Stimulated activated CD4-positive, alpha-beta T cell treated with anti-CD3 and anti-CD28 coated beads, Interleukin-12 subunit alpha, Interleukin-12 subunit beta, amount 100 ng/mL, for 48 hours (primary cell): ENCODE measurements around the gene APLP2.
"Not testable (repeated sequence)": the region's sequence is repeated elsewhere in the genome, so short reads cannot be mapped to it uniquely, and the experiment has no call there.

ENCODE experiments used
- DNase-seq, 3 donors: peaks; one replicate each; pipeline ENCODE4 v3.0.0-alpha.2; 2020; ENCODE audit warnings: low read depth in 2 of 3, low spot score in 1 of 3

The APLP2 gene

DNA sequence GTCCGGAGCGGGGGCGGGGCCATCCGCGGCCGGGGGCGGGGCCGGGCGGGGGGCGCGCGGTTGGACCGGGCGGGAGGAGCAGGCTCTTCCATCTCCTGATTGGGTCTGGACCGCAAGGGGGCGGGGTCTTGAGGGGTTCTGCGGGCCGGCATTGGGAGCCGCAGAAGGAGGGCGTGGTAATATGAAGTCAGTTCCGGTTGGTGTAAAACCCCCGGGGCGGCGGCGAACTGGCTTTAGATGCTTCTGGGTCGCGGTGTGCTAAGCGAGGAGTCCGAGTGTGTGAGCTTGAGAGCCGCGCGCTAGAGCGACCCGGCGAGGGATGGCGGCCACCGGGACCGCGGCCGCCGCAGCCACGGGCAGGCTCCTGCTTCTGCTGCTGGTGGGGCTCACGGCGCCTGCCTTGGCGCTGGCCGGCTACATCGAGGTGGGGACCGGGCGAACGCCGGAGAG, at the start of gene APLP2:
Gene APLP2 (plus strand): TSS at position 236 of the 450 bp plus-strand sequence. CDS start 84 bp downstream, at position 320.
- peak; percentile 91 to 97 (median 95) for DNase-seq

DNA sequence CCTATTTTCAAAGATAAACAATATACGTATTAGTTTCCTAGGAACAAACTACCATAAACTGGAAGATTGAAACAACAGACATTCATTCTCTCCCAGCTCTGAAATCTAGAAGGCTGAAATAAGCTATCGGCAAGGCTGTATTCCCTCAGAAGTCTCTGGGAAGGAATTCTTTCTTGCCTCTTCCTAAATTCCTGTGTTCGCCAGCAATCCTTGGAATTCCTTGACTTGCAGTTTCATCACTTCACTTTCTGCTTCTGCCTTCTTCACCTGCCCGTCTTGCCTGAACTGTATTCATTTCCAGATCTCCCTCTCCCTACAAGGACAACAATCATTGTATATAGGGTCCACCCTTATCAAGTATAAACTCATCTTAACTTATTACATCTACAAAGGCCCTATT, 49.4 kb upstream of the APLP2 start:
- DNase-seq: no peak

DNA sequence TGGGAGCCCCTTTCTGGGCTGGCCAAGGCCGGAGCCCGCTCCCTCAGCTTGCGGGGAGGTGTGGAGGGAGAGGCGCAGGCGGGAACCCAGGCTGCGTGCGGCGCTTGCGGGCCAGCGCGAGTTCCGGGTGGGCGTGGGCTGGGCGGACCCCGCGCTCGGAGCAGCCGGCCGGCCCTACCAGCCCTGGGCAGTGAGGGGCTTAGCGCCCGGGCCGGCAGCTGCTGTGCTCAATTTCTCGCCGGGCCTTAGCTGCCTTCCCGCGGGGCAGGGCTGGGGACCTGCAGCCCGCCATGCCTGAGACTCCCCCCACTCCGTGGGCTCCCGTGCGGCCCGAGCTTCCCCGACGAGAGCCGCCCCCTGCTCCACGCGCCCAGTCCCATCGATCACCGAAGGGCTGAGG, 48.1 kb upstream of the APLP2 start:
- DNase-seq: not testable (repeated sequence)

DNA sequence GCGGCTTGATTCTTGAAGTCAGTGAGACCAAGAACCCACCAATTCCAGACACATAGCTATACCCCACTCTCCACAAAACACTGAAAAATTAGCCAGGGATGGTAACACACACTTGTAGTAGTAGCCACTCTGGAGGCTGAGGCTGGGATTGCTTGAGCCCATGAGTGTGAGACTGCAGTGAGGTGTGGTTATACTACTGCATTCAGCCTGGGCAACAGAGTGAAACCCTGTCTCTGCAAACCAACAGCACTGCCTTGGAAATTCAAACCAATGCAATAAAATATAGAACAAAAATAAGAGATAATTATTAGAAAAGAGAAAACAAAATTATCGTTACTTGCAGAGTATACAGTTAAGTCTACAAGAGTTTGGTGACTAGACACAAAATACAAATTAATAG, 46.9 kb upstream of the APLP2 start:
- no peak for DNase-seq

DNA sequence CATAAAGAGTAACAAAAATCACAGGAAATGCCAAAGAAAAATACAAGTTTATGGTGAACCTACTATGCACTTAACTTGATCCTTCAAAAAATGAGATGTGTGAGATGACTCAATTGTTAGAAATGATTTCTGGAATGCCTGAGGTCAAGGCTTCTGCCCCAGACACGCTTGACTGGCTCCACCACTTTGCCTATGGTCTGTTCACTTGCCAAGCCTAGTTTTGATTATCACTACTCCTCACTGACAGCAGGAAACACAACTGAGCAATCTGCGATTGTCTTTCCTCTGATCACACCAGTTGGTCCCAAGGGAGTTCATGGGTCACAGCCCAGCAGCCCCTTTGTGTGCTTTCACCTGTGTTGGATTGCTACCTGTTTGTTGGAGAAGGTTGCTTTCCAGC, 46.5 kb upstream of the APLP2 start:
- DNase-seq: no peak

- no peak for DNase-seq
Observed at GRCh38 chr11:130024361-130024760, 45.3 kb upstream of the APLP2 start.

DNA sequence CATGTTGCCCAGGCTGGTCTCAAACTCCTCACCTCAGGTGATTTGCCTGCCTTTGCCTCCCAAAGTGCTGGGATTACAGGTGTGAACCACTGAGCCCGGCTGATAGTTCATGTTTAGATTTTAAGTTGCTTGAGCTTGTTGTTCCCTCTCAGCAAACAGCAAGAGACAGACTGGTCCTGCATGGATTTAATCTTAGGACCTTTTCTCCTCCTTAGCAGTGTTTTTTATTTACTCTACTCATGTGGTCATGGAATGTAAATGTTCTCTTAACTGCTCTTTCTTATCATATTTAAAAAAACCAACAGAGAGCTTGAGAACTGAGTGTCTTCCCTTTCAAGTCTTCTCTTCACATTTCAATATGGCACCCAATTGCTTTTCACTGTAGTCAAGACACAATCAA, 44.3 kb upstream of the APLP2 start:
- no peak for DNase-seq

GRCh38 chr11:130029137-130029536, 40.6 kb upstream of the APLP2 start:
- DNase-seq: no peak

DNA sequence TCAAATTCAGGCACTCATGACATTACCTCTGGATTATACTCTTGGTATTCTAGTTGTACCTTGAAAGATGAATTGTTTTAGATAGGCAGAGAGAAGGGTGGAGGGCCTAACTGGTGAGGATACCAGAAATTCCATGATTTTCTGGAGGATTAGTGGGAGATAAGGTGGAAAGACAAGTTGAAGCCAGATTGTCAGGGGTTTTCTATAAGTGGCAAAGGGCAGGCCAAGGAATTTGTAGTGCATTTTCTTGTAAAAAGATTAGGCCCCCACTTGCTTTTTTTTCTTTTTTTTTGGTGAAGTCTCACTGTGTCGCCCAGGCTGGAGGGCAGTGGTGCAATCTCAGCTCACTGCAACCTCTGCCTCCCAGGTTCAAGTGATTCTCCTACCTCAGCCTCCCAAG, 38.6 kb upstream of the APLP2 start:
- no peak for DNase-seq

GRCh38 chr11:130031945-130032344, 37.7 kb upstream of the APLP2 start:
- DNase-seq: no peak

DNA sequence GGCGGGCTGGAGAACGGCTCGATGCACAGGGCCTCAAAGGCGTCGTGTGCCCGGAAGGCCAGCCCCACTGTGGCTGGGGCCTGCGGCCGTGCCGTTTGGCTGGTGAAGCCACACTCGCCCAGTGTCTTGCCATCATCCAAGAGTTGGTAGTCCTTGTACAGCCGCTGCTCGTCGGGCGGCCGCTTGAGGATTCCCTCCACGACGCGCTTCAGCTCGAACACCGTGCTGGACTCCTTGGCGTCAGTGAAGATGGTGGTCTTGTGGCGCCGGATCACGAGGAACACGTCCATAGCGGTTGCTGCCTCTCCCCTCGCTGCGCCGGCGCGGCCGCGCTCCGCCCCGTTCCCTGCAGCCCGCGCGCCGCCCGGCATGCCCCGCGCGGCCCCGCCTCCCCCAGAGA, 36.8 kb upstream of the APLP2 start:
- no peak for DNase-seq

- DNase-seq: no peak
Observed at GRCh38 chr11:130034236-130034635, 35.5 kb upstream of the APLP2 start.

GRCh38 chr11:130037058-130037457, 32.6 kb upstream of the APLP2 start:
- DNase-seq: no peak

- no peak for DNase-seq
Observed at GRCh38 chr11:130037881-130038585, 31.7 kb upstream of the APLP2 start.

DNA sequence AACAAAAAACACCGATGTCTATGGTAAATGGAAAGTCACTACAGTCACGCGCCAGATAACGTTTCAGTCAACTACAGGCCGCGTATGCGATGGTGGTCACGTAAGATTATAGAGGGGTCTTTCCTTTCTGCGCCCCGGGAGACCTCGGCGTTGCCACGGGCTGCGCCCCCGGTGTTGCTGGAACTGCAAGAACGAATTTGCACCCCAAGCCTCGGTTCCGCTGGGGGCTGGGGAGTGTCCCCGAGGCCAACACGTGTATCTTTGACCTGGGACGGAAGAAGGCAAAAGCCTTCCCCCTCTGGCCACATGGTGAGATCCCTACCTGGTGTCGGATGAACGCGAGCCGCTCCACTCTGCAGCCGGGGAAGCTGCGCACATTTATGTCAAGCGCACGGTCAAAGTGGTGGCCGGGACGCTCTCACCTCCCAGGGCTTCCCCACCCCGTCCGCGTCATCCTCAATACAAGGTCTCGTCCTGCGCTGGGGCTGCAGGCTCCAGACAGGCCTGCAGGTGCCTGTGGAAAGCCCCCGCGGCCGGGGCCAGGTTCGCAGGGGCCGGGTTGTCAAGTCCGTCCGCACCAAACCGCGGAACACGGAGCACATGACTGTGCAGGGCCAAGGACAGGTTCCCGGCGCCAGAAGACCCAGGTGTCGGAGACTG, 29.3 kb upstream of the APLP2 start:
- DNase-seq: no peak

DNA sequence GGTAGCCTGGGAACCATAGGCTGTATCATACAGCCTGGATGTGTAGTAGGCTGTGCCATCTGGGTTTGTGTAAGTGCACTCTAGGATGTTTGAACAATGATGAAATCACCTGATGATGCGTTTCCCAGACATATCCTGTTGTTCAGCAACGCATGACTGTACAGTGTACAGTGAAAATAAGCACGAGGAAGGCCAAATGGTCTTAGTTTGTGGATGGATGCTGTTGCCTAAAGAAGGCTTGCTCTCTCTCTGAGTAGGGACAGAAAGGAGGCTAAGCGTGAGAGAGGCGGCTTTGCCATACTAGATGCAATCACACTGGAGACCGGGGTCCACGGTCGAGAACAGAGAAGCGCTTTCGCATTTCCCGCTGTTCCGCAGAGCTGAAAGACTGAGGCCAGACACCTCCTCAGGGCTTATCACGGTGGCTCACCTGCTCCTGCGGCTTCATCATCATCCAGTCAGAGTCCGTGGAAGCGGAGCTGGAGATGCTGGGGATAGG, 27.6 kb upstream of the APLP2 start:
- no peak for DNase-seq

GRCh38 chr11:130043575-130043974, 26.1 kb upstream of the APLP2 start:
- no peak for DNase-seq

DNA sequence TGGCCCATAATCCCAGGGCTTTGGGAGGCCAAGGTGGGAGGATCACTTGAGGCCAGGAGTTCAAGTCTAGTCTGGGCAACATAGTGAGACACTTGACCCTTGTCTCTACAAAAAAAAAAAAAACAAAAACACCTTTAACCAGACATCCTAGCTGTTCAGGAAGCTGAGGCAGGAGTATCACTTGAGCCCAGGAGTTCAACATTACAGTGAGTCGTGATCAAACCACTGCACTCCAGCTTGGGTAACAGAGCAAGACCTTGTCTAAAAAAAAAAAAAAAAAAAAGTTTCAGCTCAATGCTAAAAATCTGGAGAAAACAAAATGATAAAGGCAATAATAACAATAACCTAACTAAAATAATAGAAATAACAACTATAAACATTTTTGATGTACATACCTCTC, 22.6 kb upstream of the APLP2 start:
- DNase-seq: no peak

DNA sequence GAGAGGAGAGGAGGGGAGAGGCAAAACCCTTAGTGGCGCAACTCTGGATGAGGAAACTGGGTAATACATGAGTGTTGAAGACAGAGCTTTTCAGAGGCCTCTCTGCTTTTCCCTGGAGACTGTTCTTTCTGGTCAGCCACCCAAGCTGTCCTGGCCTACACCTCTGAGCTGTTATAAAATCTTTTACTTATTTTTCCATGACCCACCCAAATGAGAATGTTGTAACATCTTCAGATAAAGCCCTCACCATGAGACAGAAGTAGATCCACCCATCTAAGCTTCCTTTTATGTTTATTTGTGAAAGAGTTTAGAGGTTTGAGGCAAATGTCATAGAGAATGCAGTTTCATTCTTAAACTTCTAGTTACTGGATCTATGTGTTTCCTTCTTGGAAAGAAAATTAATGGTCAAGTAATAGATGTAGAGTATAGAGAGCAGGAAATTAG, 20.3 kb upstream of the APLP2 start:
- no peak for DNase-seq

DNA sequence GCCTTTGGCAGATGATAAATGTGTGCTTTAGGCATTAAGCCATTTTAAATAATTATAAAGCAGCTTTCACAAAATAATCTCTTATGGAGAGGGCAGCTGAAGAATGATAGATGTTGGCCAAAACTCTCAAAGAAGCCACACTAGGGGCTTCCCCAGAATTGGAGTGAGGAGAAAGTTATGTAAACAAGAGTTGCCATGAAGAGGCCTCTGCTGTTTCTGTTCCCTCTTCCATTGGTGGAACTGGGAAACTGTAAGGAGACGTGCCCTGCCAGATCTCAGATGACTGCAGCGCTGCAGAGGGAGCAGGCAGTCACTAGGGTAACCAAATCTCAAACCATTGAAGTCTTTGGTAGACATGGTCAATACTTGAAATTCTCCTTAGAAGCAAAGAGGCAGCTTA, 19.4 kb upstream of the APLP2 start:
- DNase-seq: no peak

- DNase-seq: no peak
Observed at GRCh38 chr11:130051082-130051481, 18.6 kb upstream of the APLP2 start.

DNA sequence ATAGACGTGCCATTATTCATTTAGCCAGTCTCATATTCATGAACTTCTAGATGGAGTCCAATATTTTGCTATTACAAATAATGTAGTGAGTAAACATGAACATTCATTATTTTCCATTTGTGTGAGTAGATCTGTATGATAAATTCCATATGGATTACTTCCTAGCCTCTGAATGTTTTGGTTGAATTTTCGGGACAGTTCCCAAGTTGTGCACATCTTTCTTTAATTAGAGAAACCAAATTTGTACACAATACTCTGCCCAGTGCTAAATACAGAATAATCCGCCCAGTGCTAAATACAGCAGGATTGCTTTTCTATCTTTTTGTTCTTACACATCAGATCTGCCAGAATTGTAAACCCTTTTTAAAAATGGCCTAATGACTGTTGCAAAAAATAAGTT, 17.1 kb upstream of the APLP2 start:
- no peak for DNase-seq

GRCh38 chr11:130054966-130055365, 14.7 kb upstream of the APLP2 start:
- DNase-seq: no peak
